D721Med (cell line): ENCODE measurements around the gene HELT.

Experiments
- DNase-seq: peaks from one replicate; pipeline ENCODE4 v3.0.0; 2011; ENCODE audit warnings: low spot score; ENCODE audit not compliant: insufficient read length
- FAIRE-seq: peaks from 2 replicates; lab custom pipeline; 2011; peaks lifted over from hg19 to GRCh38; lab: Jason Lieb, UNC
- CTCF ChIP-seq: IDR thresholded peaks from 2 replicates; pipeline ENCODE4 v1.5.1; 2012; ENCODE audit warnings: mild to moderate bottlenecking, control low read depth; ENCODE audit not compliant: insufficient read depth; ENCODE audit errors: missing control alignments

HELT gene

GRCh38 chr4:185016946-185017758 lies 1.1 kb upstream of the HELT start:
- no peak for TF ChIP-seq CTCF
- FAIRE-seq (no peak), DNase-seq (no peak)

DNA sequence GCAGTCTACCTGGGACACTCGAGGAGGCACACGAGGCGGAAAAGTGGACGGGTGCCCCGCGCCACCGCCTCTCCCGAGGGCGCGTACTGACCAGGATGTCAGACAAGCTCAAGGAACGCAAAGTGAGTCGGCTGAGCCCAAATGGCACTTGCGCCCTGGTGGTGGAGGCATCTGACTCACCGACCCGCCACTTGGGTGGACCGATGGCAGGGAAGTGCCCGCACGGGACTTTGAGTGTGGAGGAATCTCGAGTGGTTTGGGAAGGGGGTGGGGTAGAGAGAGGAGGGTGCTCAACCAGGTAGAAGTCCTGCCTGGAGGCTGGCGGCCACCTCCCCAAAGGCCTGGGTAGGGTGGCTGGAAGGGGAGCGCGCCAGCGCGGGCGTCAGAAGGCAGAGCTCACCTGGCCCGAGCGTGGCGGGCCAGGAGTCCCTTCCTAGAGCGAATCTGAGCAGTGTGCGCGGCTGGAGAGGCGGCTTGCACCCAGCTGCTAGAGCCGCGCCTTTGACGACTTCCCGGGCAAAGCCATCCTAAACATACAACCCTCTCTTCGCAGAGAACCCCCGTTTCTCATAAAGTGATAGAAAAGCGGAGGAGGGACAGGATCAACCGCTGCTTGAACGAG lies 655 bp downstream of the HELT start:
- FAIRE-seq (no peak), DNase-seq (no peak)
- no peak for TF ChIP-seq CTCF

- TF ChIP-seq CTCF: no peak
- DNase-seq: no peak
- no peak for FAIRE-seq
Measured at GRCh38 chr4:185019456-185020292, 1.4 kb downstream of the HELT start.

DNA sequence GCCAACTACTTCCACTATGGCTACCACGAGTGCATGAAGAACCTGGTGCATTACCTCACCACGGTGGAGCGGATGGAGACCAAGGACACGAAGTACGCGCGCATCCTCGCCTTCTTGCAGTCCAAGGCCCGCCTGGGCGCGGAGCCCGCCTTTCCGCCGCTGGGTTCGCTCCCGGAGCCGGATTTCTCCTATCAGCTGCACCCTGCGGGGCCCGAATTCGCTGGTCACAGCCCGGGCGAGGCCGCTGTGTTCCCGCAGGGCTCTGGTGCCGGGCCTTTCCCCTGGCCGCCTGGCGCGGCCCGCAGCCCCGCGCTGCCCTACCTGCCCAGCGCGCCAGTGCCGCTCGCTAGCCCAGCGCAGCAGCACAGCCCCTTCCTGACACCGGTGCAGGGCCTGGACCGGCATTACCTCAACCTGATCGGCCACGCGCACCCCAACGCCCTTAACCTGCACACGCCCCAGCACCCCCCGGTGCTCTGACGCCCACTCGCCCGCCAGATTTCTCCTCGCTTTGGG lies 2.1 kb downstream of the HELT start:
- no peak for TF ChIP-seq CTCF

DNA sequence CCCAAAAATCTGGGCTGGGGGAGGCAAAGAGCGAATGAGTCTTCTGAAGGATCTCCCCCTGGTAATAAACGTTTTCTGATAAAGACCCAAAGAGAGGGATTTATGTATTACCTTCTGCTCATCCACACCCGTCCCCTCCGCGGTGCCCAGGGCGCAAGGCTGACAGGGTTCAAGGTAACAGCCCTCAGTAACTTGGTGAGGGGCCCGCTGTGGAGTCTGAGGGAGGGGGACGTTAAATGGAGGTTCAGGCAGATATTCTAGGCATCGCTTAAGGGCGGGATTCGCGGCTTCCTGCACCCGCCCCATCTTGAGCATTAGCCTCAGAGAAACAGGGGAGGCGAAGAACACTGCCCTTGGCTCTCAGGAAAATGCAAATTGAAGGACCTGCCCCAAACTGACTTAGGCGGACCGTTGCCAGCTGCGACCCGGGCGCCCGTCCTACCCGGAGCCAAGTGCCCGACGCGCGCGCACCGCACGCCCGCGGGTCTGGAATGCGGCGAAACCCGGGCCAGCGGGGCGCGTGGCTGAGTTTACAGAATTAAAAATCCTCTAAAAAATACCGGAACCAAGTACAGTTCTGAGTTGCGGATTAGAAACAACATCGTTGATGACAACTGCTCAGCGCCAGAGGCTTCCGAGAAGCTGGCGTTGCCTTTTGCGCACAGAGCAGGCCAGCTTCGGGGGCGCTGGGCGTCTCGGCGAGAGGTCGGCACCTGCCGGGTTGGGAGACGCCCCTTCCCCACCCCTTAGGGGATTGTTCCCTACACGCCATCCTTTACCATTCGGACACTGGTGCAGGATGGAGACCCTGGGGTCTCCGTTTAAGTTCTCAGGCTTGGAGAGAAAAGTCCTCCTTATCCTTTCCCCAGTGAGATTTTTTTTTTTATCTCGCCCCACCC lies 2.8 kb downstream of the HELT start:
- DNase-seq (no peak), FAIRE-seq (no peak)
- no peak for TF ChIP-seq CTCF

More for the DNA sequence above, 2.1 kb downstream of the HELT start:
- DNase-seq: no peak
- no peak for FAIRE-seq

DNA sequence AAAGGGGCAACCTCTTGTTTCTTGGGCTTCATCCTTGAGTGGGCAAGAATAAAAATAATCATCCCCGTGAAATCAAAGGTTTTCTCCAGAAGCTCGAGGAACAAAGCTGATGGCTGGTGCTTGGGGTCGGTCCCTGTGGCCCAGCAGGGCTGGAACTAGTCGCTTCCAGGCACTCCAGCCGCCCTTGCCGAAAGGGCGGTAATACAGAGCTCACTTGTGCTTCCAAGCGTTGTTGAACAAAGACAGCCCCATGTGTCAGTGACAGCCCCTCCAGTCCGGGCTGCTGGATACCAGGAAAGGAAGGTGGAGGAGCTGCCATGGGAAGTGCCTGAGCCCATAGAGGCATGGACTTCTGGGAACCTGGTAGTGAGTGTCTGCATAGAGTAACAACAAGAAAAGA lies 5.2 kb downstream of the HELT start:
- DNase-seq (no peak), FAIRE-seq (no peak)
- no peak for TF ChIP-seq CTCF
